OCI-LY7 (cell line): ENCODE data around the gene GRM4.
"Not testable (repeated sequence)": the region's sequence is repeated elsewhere in the genome, so short reads cannot be mapped to it uniquely, and the experiment has no call there.

Source experiments
- CTCF ChIP-seq: fragments of 200-600 bp; sonication (generic); conservative IDR thresholded peaks from 2 replicates; pipeline ENCODE4 v1.5.1; 2014; ENCODE audit warnings: mild to moderate bottlenecking, antibody characterized with exemption, low read length, moderate library complexity, mixed read lengths
- EZH2phosphoT487 ChIP-seq: fragments of 200-600 bp; sonication (generic); IDR thresholded peaks from 2 replicates; pipeline ENCODE4 v1.6.1; 2018; ENCODE audit warnings: low read depth, borderline replicate concordance, mild to moderate bottlenecking, mixed run types, antibody characterized with exemption, low read length, moderate library complexity, mixed read lengths

- TF ChIP-seq CTCF, EZH2phosphoT487: not testable (repeated sequence)
Observed at GRCh38 chr6:34016573-34016972, 129.3 kb downstream of the GRM4 start.
